NCI-H146 treated with DMSO at 0.1 percent for 48 hours (cell line): ENCODE measurements around the gene LIME1.
"Not testable (repeated sequence)": the region's sequence is repeated elsewhere in the genome, so short reads cannot be mapped to it uniquely, and the experiment has no call there.

ENCODE experiments used
- DNase-seq: peaks from one replicate; lab custom pipeline; 2025; ENCODE audit not compliant: unreplicated experiment; lab: John Stamatoyannopoulos, UW

Gene LIME1

DNA sequence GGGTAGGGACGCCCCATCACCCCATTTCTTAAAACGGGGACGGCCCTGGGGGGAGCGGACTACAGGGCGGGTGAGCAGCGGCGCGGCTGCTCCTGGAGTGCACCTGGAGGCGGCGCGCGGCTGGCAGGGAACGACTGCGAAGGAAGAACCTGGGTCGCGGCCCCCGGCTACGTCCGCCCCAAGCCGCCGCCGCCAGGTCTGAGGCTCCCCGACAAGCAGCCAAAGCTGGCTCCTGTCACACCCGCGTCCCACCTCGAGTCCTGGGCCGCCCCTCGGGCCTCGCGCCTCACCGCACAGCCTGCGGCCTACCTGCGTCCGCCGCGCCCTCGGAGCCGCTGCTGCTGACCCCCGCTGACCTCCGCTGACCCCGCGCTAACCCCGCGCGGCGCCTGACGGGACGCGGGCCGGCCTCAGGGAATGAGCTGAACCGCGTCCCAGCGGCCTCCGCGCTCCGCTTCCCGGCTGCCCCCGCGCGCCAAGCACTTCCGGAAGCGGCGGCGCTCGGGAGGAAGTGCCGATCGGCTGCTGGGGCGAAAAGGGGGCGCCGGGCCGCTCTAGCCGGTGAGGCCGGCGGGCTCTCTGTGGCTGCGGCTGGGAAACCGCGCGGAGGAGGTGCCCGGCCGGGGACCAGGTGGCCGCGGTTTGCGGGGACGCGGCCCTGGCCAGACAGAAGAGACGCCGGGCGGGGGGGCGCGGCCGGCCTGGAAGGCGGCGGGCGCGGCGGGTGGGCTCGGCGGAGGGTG is 28.7 kb upstream of the LIME1 start, which contains the start of the genes ARFRP1 and ZGPAT:
Gene ARFRP1, minus strand, starts transcription at position 419 of the 743 bp plus-strand sequence. CDS start 885 bp downstream, outside the sequence.
Gene ZGPAT, plus strand, starts transcription at position 482 of the 743 bp plus-strand sequence. CDS start 542 bp downstream, outside the sequence.
- peak; percentile 87 for DNase-seq

DNA sequence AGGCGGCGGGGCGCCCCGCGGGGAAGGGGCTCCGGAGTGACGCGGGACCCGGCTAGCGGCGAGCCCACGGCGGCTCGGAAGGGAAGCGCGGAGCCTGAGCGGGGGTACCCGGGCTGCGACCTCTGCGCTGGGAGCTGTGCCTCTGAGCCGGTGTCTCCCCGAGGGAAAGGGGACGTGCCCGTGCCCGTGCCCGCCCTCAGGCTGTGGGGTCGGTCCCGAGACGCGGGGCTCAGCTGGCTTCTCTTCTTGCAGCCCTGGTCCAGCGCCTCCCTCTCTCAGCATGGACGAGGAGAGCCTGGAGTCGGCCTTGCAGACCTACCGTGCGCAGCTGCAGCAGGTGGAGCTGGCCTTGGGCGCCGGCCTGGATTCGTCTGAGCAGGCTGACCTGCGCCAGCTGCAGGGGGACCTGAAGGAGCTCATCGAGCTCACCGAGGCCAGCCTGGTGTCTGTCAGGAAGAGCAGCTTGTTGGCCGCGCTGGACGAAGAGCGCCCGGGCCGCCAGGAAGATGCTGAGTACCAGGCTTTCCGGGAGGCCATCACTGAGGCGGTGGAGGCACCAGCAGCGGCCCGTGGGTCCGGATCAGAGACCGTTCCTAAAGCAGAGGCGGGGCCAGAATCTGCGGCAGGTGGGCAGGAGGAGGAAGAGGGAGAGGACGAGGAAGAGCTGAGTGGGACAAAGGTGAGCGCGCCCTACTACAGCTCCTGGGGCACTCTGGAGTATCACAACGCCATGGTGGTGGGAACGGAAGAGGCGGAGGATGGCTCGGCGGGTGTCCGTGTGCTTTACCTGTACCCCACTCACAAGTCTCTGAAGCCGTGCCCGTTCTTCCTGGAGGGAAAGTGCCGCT is 27.9 kb upstream of the LIME1 start:
- no peak for DNase-seq

DNA sequence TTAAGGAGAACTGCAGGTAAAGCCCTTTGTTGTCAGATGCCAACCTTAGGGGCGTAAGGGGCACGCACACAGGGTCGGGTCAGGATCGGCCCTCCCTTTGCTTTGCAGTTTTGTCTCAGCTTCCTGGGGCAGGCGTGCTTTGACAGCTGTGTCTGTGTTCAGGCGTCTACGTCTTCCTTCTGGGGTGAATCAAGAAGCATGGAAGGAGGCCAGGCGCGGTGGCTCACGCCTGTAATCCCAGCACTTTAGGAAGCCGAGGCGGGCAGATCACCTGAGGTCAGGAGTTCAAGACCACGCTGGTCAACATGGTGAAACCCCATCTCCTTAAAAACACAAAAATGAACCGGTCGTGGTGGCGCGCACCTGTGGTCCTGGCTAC is 27.3 kb upstream of the LIME1 start:
- DNase-seq, result no peak

DNA sequence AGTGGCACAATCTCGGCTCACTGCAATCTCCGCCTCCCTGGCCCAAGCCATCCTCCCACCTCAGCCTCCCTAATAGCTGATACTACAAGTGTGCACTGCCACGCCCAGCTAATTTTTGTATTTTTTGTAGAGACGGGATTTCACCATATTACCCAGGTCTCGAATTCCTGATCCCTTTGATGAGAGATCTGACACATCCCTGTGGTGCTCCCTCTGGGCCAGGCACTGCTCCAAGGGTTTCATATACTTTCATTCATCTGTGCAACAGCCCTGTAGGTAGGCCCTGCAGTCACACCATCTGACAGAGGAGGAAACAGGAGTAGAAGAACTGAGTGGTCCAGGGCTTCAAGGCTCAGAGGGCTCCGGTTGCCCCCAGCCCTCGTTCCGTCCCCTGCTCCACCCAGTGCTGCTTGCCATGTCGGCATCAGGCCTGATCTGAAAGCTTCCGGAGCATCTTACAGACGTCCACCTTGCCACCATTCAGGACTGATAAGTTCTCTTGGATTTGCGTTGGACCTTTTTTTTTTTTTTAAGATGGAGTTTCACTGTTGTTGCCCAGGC is 25.3 kb upstream of the LIME1 start:
- no peak for DNase-seq

DNA sequence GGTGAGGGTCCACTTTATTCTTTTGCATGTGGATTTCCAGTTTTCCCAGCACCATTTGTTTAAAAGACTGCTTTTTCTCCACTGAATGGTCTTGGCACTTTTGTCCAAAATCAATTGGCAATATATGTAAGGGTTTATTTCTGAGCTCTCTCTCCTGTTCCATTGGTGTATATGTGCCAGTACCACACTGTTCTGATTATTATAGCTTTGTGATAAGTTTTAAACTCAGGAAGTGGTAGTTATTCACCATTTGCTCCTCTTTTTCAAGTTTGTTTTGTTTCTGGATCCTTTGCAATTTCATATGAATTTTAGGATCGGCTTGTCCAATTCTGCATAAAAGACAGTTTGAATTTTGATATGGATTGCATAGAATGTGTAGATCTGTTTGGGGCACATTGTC is 24.3 kb upstream of the LIME1 start:
- DNase-seq, result no peak

DNA sequence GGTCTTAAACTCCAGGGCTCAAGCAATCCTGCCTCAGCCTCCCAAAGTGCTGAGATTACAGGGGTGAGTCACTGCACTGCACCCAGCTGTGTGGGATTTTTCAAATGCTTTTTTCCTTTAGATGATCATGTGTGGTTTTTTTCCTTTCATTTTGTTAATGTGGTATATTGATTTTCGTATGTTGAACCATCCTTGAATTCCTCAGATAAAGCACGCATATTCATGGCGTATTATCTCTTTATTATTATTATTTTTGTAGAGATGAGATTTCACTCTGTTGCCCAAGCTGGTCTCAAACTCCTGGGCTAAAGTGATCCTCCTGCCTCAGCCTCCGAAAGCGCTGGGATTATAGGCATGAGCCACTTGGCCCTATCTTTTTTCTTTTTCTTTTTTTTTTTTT is 21.6 kb upstream of the LIME1 start:
- DNase-seq, result no peak

DNA sequence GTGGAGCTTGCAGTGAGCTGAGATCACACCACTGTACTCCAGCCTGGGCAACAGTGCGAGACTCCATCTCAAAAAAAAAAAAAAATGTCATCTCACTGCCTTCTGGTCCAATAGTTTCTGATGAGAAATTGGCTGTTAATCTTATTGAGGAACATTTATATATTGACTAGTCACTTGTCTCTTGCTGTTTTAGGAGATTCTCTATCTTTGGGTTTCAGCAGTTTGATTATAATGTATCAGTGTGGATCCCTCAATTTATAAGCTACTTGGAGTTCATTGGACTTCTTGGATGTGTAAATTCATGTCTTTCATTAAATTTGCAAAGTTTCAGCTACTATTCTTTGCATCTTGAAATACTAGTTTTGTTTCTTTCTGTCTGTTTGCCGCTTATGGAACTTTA is 17.5 kb upstream of the LIME1 start:
- no peak for DNase-seq

GRCh38 chr20:63722967-63723622 is 13.4 kb upstream of the LIME1 start:
- DNase-seq, result not testable (repeated sequence)

GRCh38 chr20:63730189-63730733 is 6.2 kb upstream of the LIME1 start:
- DNase-seq, result not testable (repeated sequence)

DNA sequence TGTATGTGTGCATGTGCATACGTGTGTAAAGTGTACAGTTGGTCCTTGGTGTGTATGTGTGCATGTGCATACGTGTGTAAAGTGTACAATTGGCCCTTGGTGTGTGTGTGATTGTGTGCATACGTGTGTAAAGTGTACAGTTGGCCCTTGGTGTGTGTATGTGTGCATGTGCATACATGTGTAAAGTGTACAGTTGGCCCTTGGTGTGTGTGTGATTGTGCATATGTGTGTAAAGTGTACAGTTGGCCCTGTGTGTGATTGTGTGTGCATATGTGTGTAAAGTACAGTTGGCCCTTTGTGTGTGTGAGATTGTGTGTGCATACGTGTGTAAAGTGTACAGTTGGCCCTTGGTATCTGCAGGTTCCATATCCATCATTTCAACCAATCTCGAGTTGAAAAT is 5.1 kb upstream of the LIME1 start:
- DNase-seq, result no peak

DNA sequence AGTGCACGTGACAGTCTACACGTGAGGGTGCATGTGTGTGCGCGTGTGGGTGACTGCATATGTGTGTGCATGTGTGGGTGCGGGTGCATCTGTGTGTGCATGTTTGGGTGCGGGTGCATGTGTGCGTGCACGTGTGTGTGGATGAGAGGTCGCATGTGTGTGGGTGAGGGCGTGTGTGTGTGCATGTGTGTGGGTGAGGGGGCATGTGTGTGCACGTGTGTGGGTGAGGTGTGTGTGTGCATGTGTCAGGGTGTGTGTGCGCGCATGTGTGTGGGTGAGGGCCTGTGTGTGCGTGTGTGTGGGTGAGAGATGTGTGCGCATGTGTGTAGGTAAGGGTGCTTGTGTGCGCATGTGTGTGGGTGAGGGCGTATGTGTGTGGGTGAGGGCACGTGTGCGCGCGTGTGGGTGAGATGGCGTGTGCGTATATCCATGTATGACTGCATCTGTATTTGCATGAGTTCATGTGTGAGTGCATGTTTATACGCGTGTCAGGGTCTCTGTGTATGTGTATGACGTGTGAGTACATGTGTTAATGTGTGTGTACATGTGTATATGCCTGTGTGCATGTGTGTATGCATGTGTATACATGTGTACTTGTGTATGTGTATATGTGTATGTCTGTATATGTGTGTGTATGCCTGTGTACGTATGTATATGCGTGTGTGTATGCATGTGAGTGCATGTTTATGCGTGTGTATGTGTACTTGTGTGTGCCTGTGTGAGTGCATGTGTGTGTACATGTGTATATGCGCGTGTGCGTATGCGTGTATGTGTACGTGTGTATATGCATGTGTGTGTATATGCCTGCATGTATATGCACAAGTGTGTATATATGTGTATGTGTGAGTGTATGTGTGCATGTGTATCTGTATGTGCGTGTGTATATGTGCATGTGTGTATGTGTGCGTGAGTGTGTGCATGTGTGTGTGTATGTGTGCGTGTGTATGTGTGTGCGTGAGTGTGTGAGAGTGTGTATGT is 4.1 kb upstream of the LIME1 start:
- DNase-seq, result no peak

DNA sequence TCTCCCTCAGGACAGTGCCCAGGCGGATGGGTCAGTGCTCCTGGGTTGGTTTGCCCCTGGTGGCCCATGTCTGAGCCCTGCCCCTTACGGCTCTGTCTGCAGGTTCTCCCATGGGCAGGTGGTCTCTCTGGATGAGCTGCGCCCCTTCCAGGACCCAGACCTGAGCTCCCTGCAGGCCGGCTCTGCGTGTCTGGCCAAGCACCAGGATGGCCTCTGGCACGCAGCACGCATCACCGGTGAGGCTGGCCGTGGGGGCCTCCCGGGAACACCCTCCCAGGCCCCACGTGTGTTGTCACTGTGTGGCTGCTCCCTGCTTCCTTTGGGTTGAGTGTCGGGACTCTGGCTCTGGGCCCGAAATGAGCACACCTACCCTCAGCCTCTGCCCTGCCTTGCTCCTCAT is 3.3 kb upstream of the LIME1 start:
- no peak for DNase-seq

- no peak for DNase-seq
Observed at GRCh38 chr20:63733579-63734081, 2.8 kb upstream of the LIME1 start.

DNA sequence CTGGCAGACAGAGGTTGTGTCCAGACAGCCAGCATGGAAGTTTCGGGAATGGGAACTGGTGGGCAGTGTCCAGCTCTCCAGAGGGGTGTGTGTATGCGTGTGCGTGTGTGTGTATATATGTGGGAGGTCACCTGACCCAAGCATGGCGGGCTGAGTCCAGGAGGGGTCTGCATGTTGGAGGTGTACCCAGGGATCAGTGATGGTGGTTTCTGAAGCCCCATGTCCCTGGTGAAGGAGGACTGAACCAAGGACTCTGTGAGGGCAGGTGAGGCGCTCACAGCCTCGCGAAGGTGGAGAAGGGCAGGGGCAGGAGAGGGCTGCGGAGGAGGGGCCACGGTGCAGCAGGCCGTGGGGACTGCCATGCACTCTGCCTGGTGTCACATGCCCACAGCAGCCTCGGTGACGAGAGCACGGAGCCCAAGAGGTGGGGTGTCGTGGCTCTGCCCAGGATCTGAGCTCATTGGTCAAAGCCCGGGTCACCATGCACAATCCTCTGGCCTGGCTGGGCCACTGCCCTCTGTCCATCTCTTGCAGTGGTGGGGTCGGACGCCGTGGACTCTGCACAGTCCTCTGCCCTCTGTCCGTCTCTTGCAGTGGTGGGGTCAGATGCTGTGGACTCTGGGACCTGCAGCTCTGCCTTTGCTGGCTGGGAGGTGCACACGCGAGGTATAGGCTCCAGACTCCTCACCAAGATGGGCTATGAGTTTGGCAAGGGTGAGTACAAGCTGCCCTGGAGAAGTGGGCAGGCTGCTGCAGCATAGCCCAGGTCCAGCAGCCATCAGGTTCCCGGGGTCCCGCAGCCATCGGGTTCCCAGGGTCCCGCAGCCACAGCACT is 2.1 kb upstream of the LIME1 start:
- DNase-seq, result no peak

DNA sequence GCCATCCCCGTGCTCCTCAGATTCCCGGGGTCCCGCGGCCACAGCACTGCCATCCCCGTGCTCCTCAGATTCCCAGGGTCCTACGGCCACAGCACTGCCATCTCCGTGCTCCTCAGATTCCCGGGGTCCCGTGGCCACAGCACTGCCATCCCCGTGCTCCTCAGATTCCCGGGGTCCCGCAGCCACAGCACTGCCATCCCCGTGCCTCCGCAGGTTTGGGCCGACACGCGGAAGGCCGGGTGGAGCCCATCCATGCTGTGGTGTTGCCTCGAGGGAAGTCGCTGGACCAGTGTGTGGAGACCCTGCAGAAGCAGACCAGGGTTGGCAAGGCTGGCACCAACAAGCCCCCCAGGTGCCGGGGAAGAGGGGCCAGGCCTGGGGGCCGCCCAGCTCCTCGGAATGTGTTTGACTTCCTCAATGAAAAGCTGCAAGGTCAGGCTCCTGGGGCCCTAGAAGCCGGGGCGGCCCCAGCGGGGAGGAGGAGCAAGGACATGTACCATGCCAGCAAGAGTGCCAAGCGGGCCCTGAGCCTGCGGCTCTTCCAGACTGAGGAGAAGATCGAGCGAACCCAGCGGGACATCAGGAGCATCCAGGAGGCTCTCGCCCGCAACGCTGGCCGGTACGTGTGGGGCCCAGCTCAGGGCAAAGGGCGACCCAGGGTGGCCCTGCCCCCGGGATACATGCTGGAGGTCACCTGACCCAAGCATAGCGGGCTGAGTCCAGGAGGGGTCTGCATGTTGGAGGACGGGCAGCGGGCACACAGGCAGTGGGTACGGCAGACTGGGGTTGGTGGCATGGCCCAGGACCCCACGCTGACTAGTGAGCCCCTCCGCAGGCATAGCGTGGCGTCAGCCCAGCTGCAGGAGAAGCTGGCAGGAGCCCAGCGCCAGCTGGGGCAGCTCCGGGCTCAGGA is 1.3 kb upstream of the LIME1 start:
- no peak for DNase-seq

DNA sequence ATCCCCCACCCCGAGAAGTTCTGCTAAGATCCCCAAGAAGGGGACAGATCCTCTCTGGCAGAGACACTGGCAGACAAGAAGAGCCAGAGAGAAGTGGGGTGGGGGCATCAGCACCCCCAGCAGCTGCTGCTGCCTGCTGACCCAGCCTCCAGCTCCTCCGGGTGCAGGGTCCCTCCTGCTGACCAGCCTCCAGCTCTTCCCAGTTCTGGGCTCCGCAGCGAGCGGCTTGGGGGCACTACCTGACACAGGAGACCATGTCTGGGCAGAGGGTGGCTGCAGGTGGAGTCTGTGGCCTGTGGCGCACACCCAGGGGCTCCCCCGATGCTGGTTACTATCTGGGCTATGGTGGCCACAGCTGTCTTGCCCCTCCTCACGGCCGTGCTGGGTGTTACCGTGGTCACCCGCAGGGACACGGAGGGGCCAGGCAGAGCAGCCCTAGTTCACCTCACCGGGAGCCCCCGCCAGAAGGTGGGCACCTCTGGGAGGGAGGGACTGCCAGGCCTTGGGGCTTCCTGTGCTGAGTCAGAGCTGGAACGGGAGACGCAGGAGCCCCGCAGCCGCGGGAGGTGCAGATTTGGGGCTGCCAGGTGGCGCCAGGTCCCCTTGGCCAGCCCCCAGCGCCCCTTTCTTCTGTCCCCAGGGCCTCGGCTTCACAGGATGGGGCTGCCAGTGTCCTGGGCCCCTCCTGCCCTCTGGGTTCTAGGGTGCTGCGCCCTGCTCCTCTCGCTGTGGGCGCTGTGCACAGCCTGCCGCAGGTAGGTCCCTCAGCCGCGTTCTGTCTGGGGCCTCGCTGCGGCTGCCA is 630 bp downstream of the LIME1 start:
- DNase-seq, result no peak

GRCh38 chr20:63737695-63737944 is 1.2 kb downstream of the LIME1 start:
- no peak for DNase-seq
